Measurements from ENCODE around the gene NFYB. TPM values are rescaled to one million over a fixed set of nuclear protein-coding genes. Genes with fewer than 3 reads are reported as not detected.

The NFYB gene
- total RNA-seq, 6 experiments from 2014 or later: 10.1 to 12.9 (median 12.2) TPM

DNA sequence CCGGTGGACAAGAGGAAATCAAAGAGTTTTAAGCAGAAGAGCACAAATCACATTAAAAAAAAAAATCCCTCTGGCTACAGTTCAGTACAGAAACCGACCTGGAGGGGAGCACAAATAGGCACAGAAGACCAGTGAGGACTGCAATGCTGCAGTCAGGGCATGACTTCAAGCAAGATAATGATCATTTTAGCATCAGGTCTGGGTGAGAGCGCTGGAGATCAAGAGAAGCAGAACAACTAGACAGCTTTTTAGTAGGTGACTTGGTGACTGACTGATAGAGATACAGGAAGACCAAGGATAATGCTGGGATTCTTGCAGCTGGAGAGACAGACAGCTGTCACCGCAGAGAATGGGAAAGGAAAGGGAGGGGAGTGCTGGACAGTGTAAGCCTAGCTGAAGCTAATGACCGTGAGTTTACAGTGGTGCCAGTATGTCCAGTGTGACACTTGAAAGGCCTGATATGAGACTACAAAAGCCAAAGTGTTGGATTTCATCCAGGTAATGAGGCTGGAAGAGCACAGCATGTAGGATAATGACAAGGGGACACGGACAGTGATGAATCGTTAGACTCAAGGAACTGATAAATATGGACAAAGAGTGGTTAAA, 5.6 kb downstream of the NFYB start:
- ATAC-seq: peak; percentile 61 to 73 (median 67)
- Histone ChIP-seq H3K4me3 (no peak overlapping the region), H3K36me3 (peaks cover 0 to 17% (median 3%) of the 10 kb centered on the region in 4 donors), H3K27me3 (no peaks in the 10 kb centered on the region), H3K27ac (peak overlapping the region; percentile 20 to 59 (median 56)), H3K4me1 (peaks cover 0 to 44% (median 25%) of the 10 kb centered on the region in 4 donors), H3K9me3 (no peaks in the 10 kb centered on the region)
- DNase-seq: peak in 1 of 3 donors; percentile 54
- intact Hi-C loops (cut with DNase I): no loop called here
- 16% methylated on average over 6 of the region's 7 CpGs for WGBS (ENCODE audit: insufficient coverage, low coverage, low lambda C conversion rate, missing lambda C conversion rate)
- no peak for TF ChIP-seq POLR2A (IDR thresholded peaks at IDR 0.05)
- TF ChIP-seq, protein P1, sequence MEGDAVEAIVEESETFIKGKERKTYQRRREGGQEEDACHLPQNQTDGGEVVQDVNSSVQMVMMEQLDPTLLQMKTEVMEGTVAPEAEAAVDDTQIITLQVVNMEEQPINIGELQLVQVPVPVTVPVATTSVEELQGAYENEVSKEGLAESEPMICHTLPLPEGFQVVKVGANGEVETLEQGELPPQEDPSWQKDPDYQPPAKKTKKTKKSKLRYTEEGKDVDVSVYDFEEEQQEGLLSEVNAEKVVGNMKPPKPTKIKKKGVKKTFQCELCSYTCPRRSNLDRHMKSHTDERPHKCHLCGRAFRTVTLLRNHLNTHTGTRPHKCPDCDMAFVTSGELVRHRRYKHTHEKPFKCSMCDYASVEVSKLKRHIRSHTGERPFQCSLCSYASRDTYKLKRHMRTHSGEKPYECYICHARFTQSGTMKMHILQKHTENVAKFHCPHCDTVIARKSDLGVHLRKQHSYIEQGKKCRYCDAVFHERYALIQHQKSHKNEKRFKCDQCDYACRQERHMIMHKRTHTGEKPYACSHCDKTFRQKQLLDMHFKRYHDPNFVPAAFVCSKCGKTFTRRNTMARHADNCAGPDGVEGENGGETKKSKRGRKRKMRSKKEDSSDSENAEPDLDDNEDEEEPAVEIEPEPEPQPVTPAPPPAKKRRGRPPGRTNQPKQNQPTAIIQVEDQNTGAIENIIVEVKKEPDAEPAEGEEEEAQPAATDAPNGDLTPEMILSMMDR (IDR thresholded peaks at IDR 0.05): no peak

DNA sequence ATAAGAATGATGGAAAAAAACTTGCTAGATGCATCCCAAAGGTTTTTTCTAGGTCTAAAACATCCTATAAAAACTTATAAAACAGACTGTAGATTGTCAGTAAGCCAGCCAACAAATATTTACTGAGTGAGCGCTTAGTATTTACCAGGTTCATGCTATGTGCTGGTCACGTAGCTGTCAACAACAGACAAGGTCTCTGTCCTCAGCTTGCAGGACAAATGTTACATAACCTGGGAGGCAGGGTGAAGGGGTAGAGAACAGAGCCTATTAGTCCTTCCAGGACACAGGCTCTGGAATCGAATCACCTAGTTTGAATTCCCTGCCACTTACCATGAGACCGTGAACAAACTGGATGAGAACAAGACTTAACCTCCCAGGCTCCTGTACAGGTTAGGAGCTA, 6.4 kb downstream of the NFYB start:
- Histone ChIP-seq H3K4me3 (no peak overlapping the region), H3K27me3 (no peaks in the 10 kb centered on the region), H3K36me3 (peaks cover 0 to 26% (median 3%) of the 10 kb centered on the region in 4 donors), H3K9me3 (no peaks in the 10 kb centered on the region), H3K27ac (peak overlapping the region; percentile 20 to 59 (median 56)), H3K4me1 (peaks cover 0 to 41% (median 23%) of the 10 kb centered on the region in 4 donors)
- ATAC-seq (peak; percentile 89 to 97 (median 94)), DNase-seq (peak in 2 of 3 donors; percentile 56 to 83)
- 31% methylated on average over 4 of the region's 4 CpGs for WGBS (ENCODE audit: insufficient coverage, low coverage, low lambda C conversion rate, missing lambda C conversion rate)
- intact Hi-C loops (cut with DNase I): no loop called here
- TF ChIP-seq, protein P1 (IDR thresholded peaks at IDR 0.05): no peak
- TF ChIP-seq POLR2A (IDR thresholded peaks at IDR 0.05): no peak

DNA sequence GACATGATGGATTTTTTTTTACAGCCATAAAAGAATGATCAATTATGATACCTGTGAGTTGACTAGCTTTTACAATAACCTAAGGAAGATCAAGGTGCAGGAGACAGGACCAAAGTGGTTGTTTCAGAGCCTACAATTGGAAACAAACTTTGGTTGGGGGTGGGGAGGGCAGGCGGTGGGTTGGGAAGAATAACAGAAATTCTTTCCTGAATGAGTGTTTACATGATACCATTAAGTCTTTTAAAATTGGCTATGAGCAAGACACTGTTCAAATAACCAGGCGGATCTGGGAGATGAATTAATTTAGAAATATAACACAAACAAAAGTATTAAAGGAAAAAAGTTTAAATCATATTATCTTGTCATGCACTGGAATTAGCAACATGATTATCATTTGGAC, 7.2 kb downstream of the NFYB start:
- no peak for ATAC-seq
- Histone ChIP-seq H3K27me3 (no peaks in the 10 kb centered on the region), H3K4me3 (no peak overlapping the region), H3K9me3 (no peaks in the 10 kb centered on the region), H3K4me1 (peaks cover 0 to 35% (median 20%) of the 10 kb centered on the region in 4 donors), H3K36me3 (peaks cover 0 to 30% (median 6%) of the 10 kb centered on the region in 4 donors), H3K27ac (peak overlapping the region in 1 of 3 donors; percentile 59)
- WGBS (ENCODE audit: insufficient coverage, low coverage, low lambda C conversion rate, missing lambda C conversion rate): 50% methylated on average over 2 of the region's 2 CpGs
- DNase-seq: no peak
- intact Hi-C loops (cut with DNase I): no loop called here
- TF ChIP-seq, protein P1 (IDR thresholded peaks at IDR 0.05): no peak
- no peak for TF ChIP-seq POLR2A (IDR thresholded peaks at IDR 0.05)

DNA sequence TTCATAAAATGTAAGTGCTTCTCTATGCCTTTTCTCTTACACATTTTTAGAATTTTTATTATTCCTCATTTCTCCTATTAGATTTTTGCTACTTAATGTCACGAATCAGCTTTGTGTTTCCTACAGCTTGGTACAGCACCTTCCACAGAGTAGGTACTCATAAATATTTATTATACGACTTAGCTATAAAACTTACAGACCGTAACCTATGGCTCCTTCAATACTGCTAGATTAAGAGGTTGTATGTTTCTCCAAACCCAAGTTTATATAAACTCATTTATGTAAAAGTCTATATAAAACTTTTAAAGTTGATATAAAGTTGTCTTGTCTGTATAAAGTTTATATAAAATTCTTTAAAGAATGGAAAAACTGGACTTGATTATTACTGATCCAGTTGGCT, 11.5 kb downstream of the NFYB start:
- Histone ChIP-seq H3K4me1 (peaks cover 0 to 14% (median 5%) of the 10 kb centered on the region in 4 donors), H3K27me3 (no peaks in the 10 kb centered on the region), H3K36me3 (peaks cover 0 to 36% (median 7%) of the 10 kb centered on the region in 4 donors), H3K9me3 (no peaks in the 10 kb centered on the region), H3K27ac (no peak overlapping the region), H3K4me3 (no peak overlapping the region)
- intact Hi-C loops (cut with DNase I): no loop called here
- no peak for ATAC-seq
- TF ChIP-seq, protein P1 (IDR thresholded peaks at IDR 0.05): no peak
- no peak for TF ChIP-seq POLR2A (IDR thresholded peaks at IDR 0.05)
- no peak for DNase-seq
- WGBS (ENCODE audit: insufficient coverage, low coverage, low lambda C conversion rate, missing lambda C conversion rate): 92% methylated on average over 3 of the region's 3 CpGs

All from right lobe of liver (tissue), 6 donors.